HG03108 (cell line): ENCODE data around the gene ATP8B4.

Source experiments
- ATAC-seq: cut with Tn5 transposase; IDR thresholded peaks from one replicate; pipeline ENCODE4 v1.9.1; 2021; ENCODE audit warnings: moderate library complexity; ENCODE audit not compliant: unreplicated experiment

Gene ATP8B4

GRCh38 chr15:49901321-49901720, 217.7 kb downstream of the ATP8B4 start:
- ATAC-seq: no peak

GRCh38 chr15:49900903-49901235, 218.2 kb downstream of the ATP8B4 start:
- ATAC-seq: no peak

GRCh38 chr15:49900006-49900902, 218.8 kb downstream of the ATP8B4 start:
- no peak for ATAC-seq

- no peak for ATAC-seq
Measured at GRCh38 chr15:49898575-49899283, 220.3 kb downstream of the ATP8B4 start.

GRCh38 chr15:49898097-49898496, 220.9 kb downstream of the ATP8B4 start:
- no peak for ATAC-seq

- no peak for ATAC-seq
Measured at GRCh38 chr15:49895347-49896223, 223.4 kb downstream of the ATP8B4 start.

- no peak for ATAC-seq
Measured at GRCh38 chr15:49890689-49891088, 228.3 kb downstream of the ATP8B4 start.

- ATAC-seq: no peak
Measured at GRCh38 chr15:49889536-49889935, 229.5 kb downstream of the ATP8B4 start.

GRCh38 chr15:49888734-49889133, 230.3 kb downstream of the ATP8B4 start:
- ATAC-seq: no peak

GRCh38 chr15:49888323-49888693, 230.7 kb downstream of the ATP8B4 start:
- no peak for ATAC-seq

GRCh38 chr15:49887659-49888322, 231.2 kb downstream of the ATP8B4 start:
- ATAC-seq: no peak

- no peak for ATAC-seq
Measured at GRCh38 chr15:49883121-49883520, 235.9 kb downstream of the ATP8B4 start.

GRCh38 chr15:49881866-49882265, 237.2 kb downstream of the ATP8B4 start:
- ATAC-seq: no peak

- no peak for ATAC-seq
Measured at GRCh38 chr15:49881433-49881832, 237.6 kb downstream of the ATP8B4 start.

GRCh38 chr15:49877873-49878521, 241.0 kb downstream of the ATP8B4 start:
- ATAC-seq: no peak

GRCh38 chr15:49877117-49877872, 241.7 kb downstream of the ATP8B4 start:
- no peak for ATAC-seq

GRCh38 chr15:49876401-49877038, 242.5 kb downstream of the ATP8B4 start:
- no peak for ATAC-seq

GRCh38 chr15:49875392-49875791, 243.6 kb downstream of the ATP8B4 start:
- ATAC-seq: no peak

GRCh38 chr15:49870472-49870871, 248.6 kb downstream of the ATP8B4 start:
- ATAC-seq: no peak
